AG04450 (cell line): Measurements from ENCODE around the gene TNIK. TPM values are rescaled to one million over a fixed set of nuclear protein-coding genes. Genes with fewer than 3 reads are reported as not detected.

Experiments used
- CTCF ChIA-PET: fragments of 300-600, 350-600 bp; formaldehyde crosslinking; extraction: SDS; loops from one replicate; lab custom pipeline; 2022; ENCODE audit warnings: antibody characterized with exemption, inconsistent platforms; lab: Charles Lee
- POLR2A ChIA-PET: fragments of 350-600 bp; formaldehyde crosslinking; extraction: SDS; loops from one replicate; lab custom pipeline; 2021; ENCODE audit warnings: antibody characterized with exemption, inconsistent platforms; lab: Yijun Ruan, JAX
- DNase-seq: peaks from one replicate; pipeline ENCODE4 v3.0.0-alpha.2; 2011; ENCODE audit warnings: low read depth, low spot score
- H3K27ac ChIP-seq: one replicate; pipeline ENCODE4 v1.5.1; 2012; ENCODE audit warnings: low read depth, low read length, control low read depth
- H3K27me3 ChIP-seq: one replicate; pipeline ENCODE4 v1.6.0; 2012; ENCODE audit warnings: low read length; ENCODE audit not compliant: control insufficient read depth, insufficient read depth
- H3K4me3 ChIP-seq: 2 replicates; pipeline ENCODE4 v1.5.1; 2011; ENCODE audit warnings: mild to moderate bottlenecking, low read depth, low read length, control low read depth
- H3K9me3 ChIP-seq: 2 replicates; pipeline ENCODE4 v1.5.1; 2012; ENCODE audit warnings: low read length; ENCODE audit not compliant: control insufficient read depth, insufficient read depth
- CTCF ChIP-seq: IDR thresholded peaks from 2 replicates; pipeline ENCODE4 v1.5.1; 2011; ENCODE audit warnings: low read depth, low read length, control low read depth, inconsistent platforms
- polyA plus RNA-seq: library from polyadenylated mRNA; depleted of rRNA; stranded (reverse); fragments of >200 nt; gene quantifications from 2 replicates; pipeline ENCODE4 v1.2.3, GENCODE V29; 2011

The TNIK gene
- polyA plus RNA-seq, 1 experiment = 9.0 TPM

- Histone ChIP-seq H3K27me3 (no peaks in the 10 kb centered on the region), H3K27ac (no peak overlapping the region), H3K4me3 (no peak overlapping the region), H3K9me3 (no peaks in the 10 kb centered on the region)
- POLR2A ChIA-PET = no interaction called here
- no peak for DNase-seq
- CTCF ChIA-PET = no interaction called here
- TF ChIP-seq CTCF = no peak
Measured at GRCh38 chr3:171213907-171214306, 246.3 kb downstream of the TNIK start.

- H3K4me3 ChIP-seq = no peak overlapping the region
- ChIA-PET CTCF (no interaction called here), POLR2A (no interaction called here)
- no peak overlapping the region for H3K27ac ChIP-seq
- H3K9me3 ChIP-seq = no peaks in the 10 kb centered on the region
- TF ChIP-seq CTCF = no peak
- DNase-seq = no peak
- H3K27me3 ChIP-seq = no peaks in the 10 kb centered on the region
Measured at GRCh38 chr3:171213178-171213577, 247.0 kb downstream of the TNIK start.

GRCh38 chr3:171212648-171213047 lies 247.6 kb downstream of the TNIK start:
- DNase-seq = no peak
- no peak overlapping the region for H3K27ac ChIP-seq
- H3K9me3 ChIP-seq = no peaks in the 10 kb centered on the region
- no peak for TF ChIP-seq CTCF
- H3K27me3 ChIP-seq = no peaks in the 10 kb centered on the region
- no peak overlapping the region for H3K4me3 ChIP-seq
- ChIA-PET POLR2A (no interaction called here), CTCF (no interaction called here)

GRCh38 chr3:171206283-171206682 lies 253.9 kb downstream of the TNIK start:
- no peak for TF ChIP-seq CTCF
- H3K4me3 ChIP-seq = no peak overlapping the region
- H3K9me3 ChIP-seq = no peaks in the 10 kb centered on the region
- H3K27me3 ChIP-seq = no peaks in the 10 kb centered on the region
- H3K27ac ChIP-seq = no peak overlapping the region
- ChIA-PET CTCF (interaction anchor here (1.1 to 1.8 kb wide), 2 partner anchors 19 to 245 kb away, joined by 4 read pairs; no protein-coding TSS in a partner anchor), POLR2A (no interaction called here)
- no peak for DNase-seq

- Histone ChIP-seq H3K9me3 (no peaks in the 10 kb centered on the region), H3K4me3 (no peak overlapping the region), H3K27me3 (no peaks in the 10 kb centered on the region), H3K27ac (no peak overlapping the region)
- no peak for TF ChIP-seq CTCF
- ChIA-PET POLR2A (no interaction called here), CTCF (interaction anchor here (1.1 kb wide), 1 partner anchor 243 kb away, joined by 4 read pairs; no protein-coding TSS in a partner anchor)
- DNase-seq = no peak
Measured at GRCh38 chr3:171204942-171205341, 255.3 kb downstream of the TNIK start.
